ENCODE measurements around the gene COG5.

- no peak for TF ChIP-seq GATA2 (IDR thresholded peaks at IDR 0.05; ENCODE audit: low read depth, low read length)
- no peak for TF ChIP-seq GATA3 (IDR thresholded peaks at IDR 0.05; ENCODE audit: low read depth, low read length)
Measured at GRCh38 chr7:107309296-107309695, 254.4 kb downstream of the COG5 start.
